Measurements from ENCODE around the gene PHF2. TPM values are rescaled to one million over a fixed set of nuclear protein-coding genes. Genes with fewer than 3 reads are reported as not detected.

PHF2 gene
- 6.9 TPM for polyA plus RNA-seq (2013, experiment 1 of 2)
- 7.3 TPM for polyA plus RNA-seq (2013, experiment 2 of 2)

GRCh38 chr9:93576258-93577077, at the start of gene PHF2:
TSS of gene PHF2 (plus strand) at chr9:93576584. CDS start at chr9:93576774, 190 bp downstream.
- no peaks in the 10 kb centered on the region for H3K36me3 ChIP-seq (ENCODE audit: insufficient read depth, low read length)
- H3K4me3 ChIP-seq (ENCODE audit: low read length): peak within 1 kb of the TSS; percentile 81
- peaks cover 23% of the 10 kb centered on the region for H3K27me3 ChIP-seq (ENCODE audit: insufficient read depth, low read length)
- under 1% methylated on average over 137 of the region's 140 CpGs for WGBS
- H3K9ac ChIP-seq (ENCODE audit: low read depth, low read length): peak within 1 kb of the TSS; percentile 75
- H3K9me3 ChIP-seq (ENCODE audit: insufficient read depth, low read depth, low read length): no peaks in the 10 kb centered on the region
- H3K4me1 ChIP-seq (ENCODE audit: insufficient read depth, low read length): peaks cover 8% of the 10 kb centered on the region; the same call in 1 of the 2 replicates
- H3K27ac ChIP-seq (ENCODE audit: low read depth, low read length): no peak within 1 kb of the TSS

- Histone ChIP-seq H3K4me3 (ENCODE audit: low read length) (no peak overlapping the region), H3K9ac (ENCODE audit: low read depth, low read length) (no peak overlapping the region), H3K9me3 (ENCODE audit: insufficient read depth, low read depth, low read length) (no peaks in the 10 kb centered on the region), H3K27me3 (ENCODE audit: insufficient read depth, low read length) (no peaks in the 10 kb centered on the region), H3K36me3 (ENCODE audit: insufficient read depth, low read length) (peaks cover 91% of the 10 kb centered on the region), H3K4me1 (ENCODE audit: insufficient read depth, low read length) (no peaks in the 10 kb centered on the region), H3K27ac (ENCODE audit: low read depth, low read length) (no peak overlapping the region)
- 98% methylated on average over 3 of the region's 3 CpGs for WGBS
These were observed 45.0 kb upstream of the PHF2 start for GRCh38 chr9:93531374-93531773.

DNA sequence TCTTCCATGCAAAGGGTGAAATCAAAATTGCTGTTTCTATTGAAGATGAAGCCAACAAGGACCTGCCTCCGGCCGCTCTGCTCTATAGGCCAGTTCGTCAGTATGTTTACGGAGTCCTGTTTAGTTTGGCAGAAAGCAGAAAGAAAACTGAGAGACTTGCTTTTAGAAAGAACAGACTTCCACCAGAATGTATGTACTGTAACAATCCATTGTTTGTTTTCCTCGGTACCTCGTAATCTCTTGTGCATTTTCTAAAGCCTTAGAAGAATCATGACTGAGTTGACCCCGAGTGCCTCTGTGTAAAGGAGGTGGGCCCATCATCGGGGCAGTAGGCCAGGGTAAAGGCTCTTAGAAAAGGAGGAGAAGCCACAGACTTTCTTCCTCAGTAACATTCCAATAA, 44.2 kb upstream of the PHF2 start:
- Histone ChIP-seq H3K27ac (ENCODE audit: low read depth, low read length) (no peak overlapping the region), H3K9me3 (ENCODE audit: insufficient read depth, low read depth, low read length) (no peaks in the 10 kb centered on the region), H3K4me1 (ENCODE audit: insufficient read depth, low read length) (no peaks in the 10 kb centered on the region), H3K4me3 (ENCODE audit: low read length) (no peak overlapping the region), H3K36me3 (ENCODE audit: insufficient read depth, low read length) (peaks cover 90% of the 10 kb centered on the region), H3K9ac (ENCODE audit: low read depth, low read length) (no peak overlapping the region), H3K27me3 (ENCODE audit: insufficient read depth, low read length) (no peaks in the 10 kb centered on the region)
- 94% methylated on average over 8 of the region's 8 CpGs for WGBS

- H3K36me3 ChIP-seq (ENCODE audit: insufficient read depth, low read length): peaks cover 86% of the 10 kb centered on the region
- H3K27me3 ChIP-seq (ENCODE audit: insufficient read depth, low read length): no peaks in the 10 kb centered on the region
- H3K27ac ChIP-seq (ENCODE audit: low read depth, low read length): no peak overlapping the region
- WGBS: 92% methylated on average over 8 of the region's 8 CpGs
- no peak overlapping the region for H3K9ac ChIP-seq (ENCODE audit: low read depth, low read length)
- H3K4me1 ChIP-seq (ENCODE audit: insufficient read depth, low read length): no peaks in the 10 kb centered on the region
- no peak overlapping the region for H3K4me3 ChIP-seq (ENCODE audit: low read length)
- H3K9me3 ChIP-seq (ENCODE audit: insufficient read depth, low read depth, low read length): no peaks in the 10 kb centered on the region
These were observed 42.5 kb upstream of the PHF2 start for GRCh38 chr9:93533863-93534262.

DNA sequence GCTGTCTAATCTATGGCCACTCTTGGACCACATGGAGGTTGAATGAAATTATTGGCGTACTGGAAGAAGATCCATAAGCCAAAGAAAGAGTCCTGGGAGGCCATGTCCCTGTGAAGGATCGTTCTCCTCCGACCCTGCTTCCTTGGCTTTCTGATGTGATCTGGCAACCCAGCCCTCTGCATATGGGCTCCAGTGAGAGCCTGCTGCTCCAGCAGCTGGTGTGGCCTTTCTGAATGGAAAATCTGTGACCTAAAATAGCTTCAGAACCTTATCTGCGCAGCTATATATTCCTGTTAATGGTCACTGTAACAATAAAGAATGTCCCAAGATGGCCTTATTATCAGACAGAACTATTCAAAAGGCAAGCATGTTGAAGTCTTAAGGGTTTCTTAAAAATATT, 40.2 kb upstream of the PHF2 start:
- H3K36me3 ChIP-seq (ENCODE audit: insufficient read depth, low read length): peaks cover 81% of the 10 kb centered on the region
- H3K27ac ChIP-seq (ENCODE audit: low read depth, low read length): no peak overlapping the region
- H3K9ac ChIP-seq (ENCODE audit: low read depth, low read length): no peak overlapping the region
- WGBS: 97% methylated on average over 4 of the region's 4 CpGs
- no peak overlapping the region for H3K4me3 ChIP-seq (ENCODE audit: low read length)
- H3K27me3 ChIP-seq (ENCODE audit: insufficient read depth, low read length): no peaks in the 10 kb centered on the region
- H3K9me3 ChIP-seq (ENCODE audit: insufficient read depth, low read depth, low read length): no peaks in the 10 kb centered on the region
- no peaks in the 10 kb centered on the region for H3K4me1 ChIP-seq (ENCODE audit: insufficient read depth, low read length)

DNA sequence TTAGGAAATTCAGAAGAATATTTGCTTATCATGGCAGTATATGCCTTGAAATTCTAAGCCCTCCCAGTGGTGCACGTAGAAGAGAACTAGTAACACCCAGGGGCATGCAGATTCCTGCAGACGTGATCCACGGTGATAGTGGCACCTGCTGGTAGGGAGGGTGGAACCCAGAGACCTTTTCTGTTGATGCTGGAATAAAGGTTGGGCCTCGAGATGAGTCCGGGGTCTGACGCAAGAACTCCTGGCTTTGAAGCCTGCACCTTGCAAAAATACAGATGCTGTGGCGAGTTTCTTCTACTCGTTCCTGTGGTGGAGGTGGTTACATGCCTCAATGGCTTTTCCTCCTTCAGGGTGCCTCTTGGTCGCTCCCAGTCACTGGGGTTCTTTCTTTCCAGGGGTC, 39.5 kb upstream of the PHF2 start:
- 86% methylated on average over 9 of the region's 9 CpGs for WGBS
- H3K36me3 ChIP-seq (ENCODE audit: insufficient read depth, low read length): peaks cover 78% of the 10 kb centered on the region
- no peaks in the 10 kb centered on the region for H3K27me3 ChIP-seq (ENCODE audit: insufficient read depth, low read length)
- H3K27ac ChIP-seq (ENCODE audit: low read depth, low read length): no peak overlapping the region
- H3K4me3 ChIP-seq (ENCODE audit: low read length): no peak overlapping the region
- H3K9ac ChIP-seq (ENCODE audit: low read depth, low read length): no peak overlapping the region
- H3K9me3 ChIP-seq (ENCODE audit: insufficient read depth, low read depth, low read length): no peaks in the 10 kb centered on the region
- H3K4me1 ChIP-seq (ENCODE audit: insufficient read depth, low read length): no peaks in the 10 kb centered on the region

DNA sequence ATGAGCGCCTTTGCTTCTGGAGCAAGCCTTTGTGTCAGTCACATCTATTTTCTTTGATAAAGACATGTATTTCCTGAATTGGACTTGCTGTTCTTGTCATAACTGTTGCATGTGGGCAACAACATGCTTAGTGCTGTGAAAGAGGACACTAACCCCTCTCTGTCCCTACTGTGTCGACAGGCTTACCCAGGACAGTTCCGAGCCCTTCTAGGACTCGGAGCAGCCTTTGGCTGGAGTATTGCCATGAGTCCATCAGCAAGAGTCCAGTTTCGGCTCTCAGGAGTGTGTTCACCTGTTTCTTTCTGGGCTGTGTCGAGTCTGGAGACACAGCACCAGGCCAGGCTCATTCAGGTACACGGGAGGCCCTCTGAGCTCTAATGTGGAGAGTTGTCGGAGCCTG, 36.1 kb upstream of the PHF2 start:
- no peak overlapping the region for H3K9ac ChIP-seq (ENCODE audit: low read depth, low read length)
- no peaks in the 10 kb centered on the region for H3K27me3 ChIP-seq (ENCODE audit: insufficient read depth, low read length)
- no peaks in the 10 kb centered on the region for H3K4me1 ChIP-seq (ENCODE audit: insufficient read depth, low read length)
- peaks cover 80% of the 10 kb centered on the region for H3K36me3 ChIP-seq (ENCODE audit: insufficient read depth, low read length)
- WGBS: 94% methylated on average over 8 of the region's 8 CpGs
- H3K4me3 ChIP-seq (ENCODE audit: low read length): no peak overlapping the region
- no peaks in the 10 kb centered on the region for H3K9me3 ChIP-seq (ENCODE audit: insufficient read depth, low read depth, low read length)
- H3K27ac ChIP-seq (ENCODE audit: low read depth, low read length): no peak overlapping the region; the same call in 1 of the 2 replicates

GRCh38 chr9:93541005-93541404, 35.4 kb upstream of the PHF2 start:
- WGBS: 83% methylated on average over 4 of the region's 4 CpGs
- Histone ChIP-seq H3K4me1 (ENCODE audit: insufficient read depth, low read length) (no peaks in the 10 kb centered on the region), H3K27ac (ENCODE audit: low read depth, low read length) (no peak overlapping the region), H3K4me3 (ENCODE audit: low read length) (no peak overlapping the region), H3K9me3 (ENCODE audit: insufficient read depth, low read depth, low read length) (no peaks in the 10 kb centered on the region), H3K36me3 (ENCODE audit: insufficient read depth, low read length) (peaks cover 80% of the 10 kb centered on the region), H3K27me3 (ENCODE audit: insufficient read depth, low read length) (no peaks in the 10 kb centered on the region), H3K9ac (ENCODE audit: low read depth, low read length) (no peak overlapping the region)

DNA sequence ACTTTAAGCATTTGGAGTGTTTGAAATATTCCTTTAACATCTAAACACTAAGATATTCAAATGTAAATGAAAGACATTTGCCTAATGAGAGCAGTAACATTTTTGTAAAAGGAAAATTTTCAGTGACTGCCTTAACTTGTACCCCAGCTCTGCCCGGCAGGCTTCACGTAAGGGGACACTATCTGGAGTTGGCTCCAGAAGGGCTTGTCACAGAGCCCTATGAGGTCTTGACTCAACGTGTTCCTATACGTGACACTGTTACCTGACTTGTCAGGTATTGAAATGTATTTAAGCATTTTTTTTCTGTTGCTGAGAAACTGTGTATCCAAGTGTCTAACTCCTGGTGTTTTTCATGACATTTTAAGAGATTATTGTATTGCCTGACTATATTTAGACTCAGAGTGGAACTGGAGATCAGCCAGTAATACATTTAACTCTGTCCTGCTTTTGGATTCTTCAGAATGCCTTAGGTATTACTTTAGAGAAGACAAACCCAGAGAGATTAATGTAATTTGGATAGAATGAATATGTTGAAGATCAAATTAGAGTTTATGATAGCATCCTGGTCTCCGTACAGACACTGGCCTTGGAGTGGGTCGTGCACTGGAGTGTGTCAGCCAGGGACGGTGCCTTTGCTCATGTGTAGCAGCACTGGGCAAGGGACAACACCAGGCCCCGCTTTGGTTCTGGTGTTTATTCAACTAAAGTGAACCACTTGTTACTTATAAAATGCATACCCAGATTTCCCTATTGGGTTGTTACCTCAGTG, 34.6 kb upstream of the PHF2 start:
- no peak overlapping the region for H3K27ac ChIP-seq (ENCODE audit: low read depth, low read length)
- peaks cover 84% of the 10 kb centered on the region for H3K36me3 ChIP-seq (ENCODE audit: insufficient read depth, low read length)
- H3K9ac ChIP-seq (ENCODE audit: low read depth, low read length): no peak overlapping the region
- H3K4me1 ChIP-seq (ENCODE audit: insufficient read depth, low read length): no peaks in the 10 kb centered on the region
- H3K9me3 ChIP-seq (ENCODE audit: insufficient read depth, low read depth, low read length): no peaks in the 10 kb centered on the region
- no peaks in the 10 kb centered on the region for H3K27me3 ChIP-seq (ENCODE audit: insufficient read depth, low read length)
- no peak overlapping the region for H3K4me3 ChIP-seq (ENCODE audit: low read length)
- WGBS: 93% methylated on average over 8 of the region's 8 CpGs

GRCh38 chr9:93543117-93543516, 33.3 kb upstream of the PHF2 start:
- Histone ChIP-seq H3K36me3 (ENCODE audit: insufficient read depth, low read length) (peaks cover 82% of the 10 kb centered on the region), H3K9me3 (ENCODE audit: insufficient read depth, low read depth, low read length) (no peaks in the 10 kb centered on the region), H3K4me1 (ENCODE audit: insufficient read depth, low read length) (no peaks in the 10 kb centered on the region), H3K27ac (ENCODE audit: low read depth, low read length) (no peak overlapping the region), H3K4me3 (ENCODE audit: low read length) (no peak overlapping the region), H3K27me3 (ENCODE audit: insufficient read depth, low read length) (no peaks in the 10 kb centered on the region), H3K9ac (ENCODE audit: low read depth, low read length) (no peak overlapping the region)
- 96% methylated on average over 9 of the region's 9 CpGs for WGBS

DNA sequence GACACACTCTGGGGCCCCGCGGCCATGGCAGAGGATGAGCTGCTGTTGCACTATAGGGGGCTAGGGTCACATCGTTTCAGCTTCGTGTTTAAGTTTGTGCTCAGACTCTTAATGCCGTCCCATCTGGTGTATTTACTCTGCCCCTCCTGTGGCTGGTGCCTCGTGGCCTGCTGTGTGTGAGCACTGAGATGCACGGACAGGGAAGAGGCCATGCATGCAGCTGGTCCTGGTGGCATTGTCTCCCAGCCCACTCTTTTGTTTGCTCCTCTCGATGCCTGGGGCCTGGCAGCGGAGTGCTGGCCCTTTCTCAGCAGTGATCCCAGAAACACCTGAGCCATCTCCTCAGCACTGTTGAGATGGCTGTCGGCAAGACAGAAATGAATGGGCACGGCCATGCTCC, 30.0 kb upstream of the PHF2 start:
- Histone ChIP-seq H3K4me1 (ENCODE audit: insufficient read depth, low read length) (no peaks in the 10 kb centered on the region), H3K27ac (ENCODE audit: low read depth, low read length) (no peak overlapping the region), H3K27me3 (ENCODE audit: insufficient read depth, low read length) (no peaks in the 10 kb centered on the region), H3K36me3 (ENCODE audit: insufficient read depth, low read length) (peaks cover 82% of the 10 kb centered on the region), H3K9me3 (ENCODE audit: insufficient read depth, low read depth, low read length) (no peaks in the 10 kb centered on the region), H3K9ac (ENCODE audit: low read depth, low read length) (no peak overlapping the region), H3K4me3 (ENCODE audit: low read length) (no peak overlapping the region)
- 93% methylated on average over 11 of the region's 11 CpGs for WGBS
